Mesenchymal stem cell (in vitro differentiated cells and primary cell): Measurements from ENCODE around the gene PTPRU.

Source experiments
- DNase-seq: peaks from one replicate; pipeline ENCODE4 v3.0.0-alpha.2; 2013
- H2AFZ ChIP-seq: one replicate; pipeline ENCODE4 v1.6.1; 2013; ENCODE audit warnings: low read depth, mild to moderate bottlenecking, control low read depth, inconsistent platforms, low read length, moderate library complexity
- H2AK5ac ChIP-seq: 2 replicates; pipeline ENCODE4 v1.6.1; 2013; ENCODE audit warnings: low read length, moderate library complexity, mild to moderate bottlenecking, inconsistent platforms; ENCODE audit not compliant: severe bottlenecking
- H2BK120ac ChIP-seq: one replicate; pipeline ENCODE4 v1.6.1; 2013; ENCODE audit warnings: low read depth, mild to moderate bottlenecking, inconsistent platforms, low read length, moderate library complexity
- H2BK12ac ChIP-seq, 2 experiments: one replicate each; pipeline ENCODE4 v1.6.1; 2013; ENCODE audit warnings: inconsistent platforms in 2 of 2, low read length in 2 of 2, mild to moderate bottlenecking in 2 of 2, moderate library complexity in 2 of 2, control low read depth in 1 of 2
- H2BK15ac ChIP-seq: one replicate; pipeline ENCODE4 v1.6.1; 2013; ENCODE audit warnings: mild to moderate bottlenecking, low read depth, inconsistent platforms; ENCODE audit not compliant: poor library complexity, severe bottlenecking
- H2BK5ac ChIP-seq: 2 replicates; pipeline ENCODE4 v1.6.1; 2013; ENCODE audit warnings: low read depth, mild to moderate bottlenecking, low read length, control low read depth, inconsistent platforms; ENCODE audit not compliant: poor library complexity, severe bottlenecking
- H3K14ac ChIP-seq, 2 experiments: one replicate each; pipeline ENCODE4 v1.6.1; 2013; ENCODE audit warnings: inconsistent platforms in 2 of 2, low read length in 2 of 2, control low read depth in 1 of 2, mild to moderate bottlenecking in 1 of 2, moderate library complexity in 1 of 2
- H3K18ac ChIP-seq, 2 experiments: one replicate each; pipeline ENCODE4 v1.6.1; 2013; ENCODE audit warnings: inconsistent platforms in 2 of 2, low read length in 2 of 2, control low read depth in 1 of 2, low read depth in 1 of 2, mild to moderate bottlenecking in 1 of 2
- H3K23ac ChIP-seq, 2 experiments: one replicate each; pipeline ENCODE4 v1.6.1; 2013; ENCODE audit warnings: inconsistent platforms in 2 of 2, low read length in 2 of 2, mild to moderate bottlenecking in 2 of 2, moderate library complexity in 2 of 2, control low read depth in 1 of 2
- H3K27ac ChIP-seq: 2 replicates; pipeline ENCODE4 v1.5.1; 2013; ENCODE audit warnings: mild to moderate bottlenecking, moderate library complexity, low read length, control low read depth, inconsistent platforms; ENCODE audit not compliant: poor library complexity, severe bottlenecking
- H3K27me3 ChIP-seq, 2 experiments: 2 replicates each; pipeline versions ENCODE4 v1.6.1 to v1.7.0; 2013; ENCODE audit warnings: low read length in 2 of 2, mild to moderate bottlenecking in 2 of 2, moderate library complexity in 2 of 2, control low read depth in 1 of 2, inconsistent platforms in 1 of 2; ENCODE audit not compliant: control insufficient read depth in 1 of 2, insufficient read depth in 1 of 2
- H3K36me3 ChIP-seq, 2 experiments: 2 replicates each; pipeline versions ENCODE4 v1.6.1 to v1.7.0; 2013; ENCODE audit warnings: low read length in 2 of 2, control low read depth in 1 of 2, inconsistent platforms in 1 of 2, low read depth in 1 of 2, mild to moderate bottlenecking in 1 of 2; ENCODE audit not compliant: insufficient read depth in 2 of 2, control insufficient read depth in 1 of 2
- H3K4ac ChIP-seq, 2 experiments: one replicate each; pipeline ENCODE4 v1.6.1; 2013; ENCODE audit warnings: inconsistent platforms in 2 of 2, low read length in 2 of 2, mild to moderate bottlenecking in 2 of 2, moderate library complexity in 2 of 2, control low read depth in 1 of 2, low read depth in 1 of 2
- H3K4me1 ChIP-seq: 2 replicates; pipeline ENCODE4 v1.6.1; 2013; ENCODE audit warnings: low read depth, low read length, control low read depth; ENCODE audit not compliant: control insufficient read depth, insufficient read depth
- H3K4me2 ChIP-seq: 2 replicates; pipeline ENCODE4 v1.6.1; 2013; ENCODE audit warnings: low read length, mild to moderate bottlenecking, inconsistent platforms; ENCODE audit not compliant: poor library complexity, severe bottlenecking
- H3K4me3 ChIP-seq, 2 experiments: 2 replicates each; pipeline versions ENCODE4 v1.5.1 to v1.7.0; 2013; ENCODE audit warnings: low read length in 2 of 2, mild to moderate bottlenecking in 2 of 2, control low read depth in 1 of 2, low read depth in 1 of 2; ENCODE audit not compliant: insufficient read depth in 1 of 2
- H3K79me1 ChIP-seq: replicated peaks from 2 replicates; pipeline ENCODE4 v1.6.1; 2013; ENCODE audit warnings: mild to moderate bottlenecking, control low read depth, low read length, inconsistent platforms; ENCODE audit not compliant: poor library complexity, severe bottlenecking
- H3K9ac ChIP-seq: 2 replicates; pipeline ENCODE4 v1.7.0; 2013; ENCODE audit warnings: mild to moderate bottlenecking, low read length, moderate library complexity
- H3K9me3 ChIP-seq: 2 replicates; pipeline ENCODE4 v1.7.0; 2013; ENCODE audit warnings: mild to moderate bottlenecking, low read length; ENCODE audit not compliant: control insufficient read depth
- H4K8ac ChIP-seq: one replicate; pipeline ENCODE4 v1.6.1; 2013; ENCODE audit warnings: inconsistent platforms, mild to moderate bottlenecking, low read length, moderate library complexity
- H4K91ac ChIP-seq: one replicate; pipeline ENCODE4 v1.6.1; 2013; ENCODE audit warnings: mild to moderate bottlenecking, low read length, inconsistent platforms
- WGBS: methylation state at CpG from one replicate; pipeline ENCODE4 v1.1.7; 2013; ENCODE audit warnings: mixed read lengths; 5-methylcytosine and 5-hydroxymethylcytosine counted together

The PTPRU gene

DNA sequence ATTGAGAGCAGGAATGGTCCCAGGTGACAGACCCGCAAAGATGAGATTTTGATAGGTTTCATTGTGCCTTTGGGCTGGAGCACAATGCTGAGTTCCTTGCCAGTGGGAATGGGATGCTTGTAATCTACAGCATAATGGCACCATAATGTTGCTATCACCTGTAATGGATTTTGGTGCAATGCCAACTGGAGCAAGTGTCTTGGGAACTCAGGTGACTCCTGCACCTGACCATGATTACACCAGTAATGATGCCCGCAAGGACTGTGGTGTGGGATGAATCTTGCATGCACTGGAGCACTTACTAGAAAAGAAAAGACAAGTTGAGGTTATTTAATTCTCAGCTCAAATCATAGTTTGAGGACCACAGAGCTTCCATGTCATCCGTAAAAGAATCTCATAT lies 96.7 kb downstream of the PTPRU start:
- Histone ChIP-seq H3K4me3 (no peak overlapping the region), H3K79me1 (no peaks in the 10 kb centered on the region), H3K9me3 (no peaks in the 10 kb centered on the region), H2BK12ac (no peak overlapping the region), H2BK15ac (no peak overlapping the region), H4K91ac (no peak overlapping the region), H4K8ac (no peak overlapping the region), H3K27me3 (peaks cover 33 to 53% of the 10 kb centered on the region in 2 experiments), H3K4me1 (no peaks in the 10 kb centered on the region), H3K18ac (no peak overlapping the region), H3K9ac (no peak overlapping the region), H3K23ac (no peak overlapping the region), H3K14ac (no peak overlapping the region), H2AFZ (no peak overlapping the region), H2BK5ac (no peak overlapping the region), H3K4ac (no peak overlapping the region), H2AK5ac (no peak overlapping the region), H3K36me3 (peaks cover 2 to 6% of the 10 kb centered on the region in 2 experiments), H3K27ac (no peak overlapping the region), H2BK120ac (no peak overlapping the region), H3K4me2 (no peak overlapping the region)
- 94% methylated on average over 2 of the region's 3 CpGs for WGBS
- no peak for DNase-seq

DNA sequence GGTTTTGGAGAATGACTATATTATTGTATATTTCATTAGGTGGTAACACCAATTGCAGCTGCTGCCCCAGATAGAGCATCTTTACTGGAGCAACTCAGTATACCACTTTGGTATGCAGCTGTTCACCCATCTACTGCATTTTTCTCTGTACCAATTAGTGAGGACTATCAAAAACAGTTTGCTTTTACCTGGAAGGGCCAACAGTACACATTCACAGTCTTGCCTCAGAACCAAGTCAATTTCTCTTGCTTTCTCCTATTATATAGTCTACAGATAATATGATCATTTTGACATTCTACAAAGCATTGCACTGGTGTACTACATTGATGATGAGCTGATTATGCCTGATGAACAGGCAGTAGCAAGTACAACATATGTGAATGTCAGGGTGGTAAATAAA lies 99.3 kb downstream of the PTPRU start:
- H3K4me3 ChIP-seq = no peak overlapping the region
- H2BK120ac ChIP-seq = no peak overlapping the region
- no peak overlapping the region for H2AK5ac ChIP-seq
- DNase-seq = no peak
- H3K9me3 ChIP-seq = no peaks in the 10 kb centered on the region
- H3K4me1 ChIP-seq = no peaks in the 10 kb centered on the region
- no peak overlapping the region for H3K23ac ChIP-seq
- no peak overlapping the region for H3K4me2 ChIP-seq
- H4K91ac ChIP-seq = no peak overlapping the region
- peaks cover 44 to 58% of the 10 kb centered on the region in 2 experiments for H3K27me3 ChIP-seq
- H3K18ac ChIP-seq = no peak overlapping the region
- H3K9ac ChIP-seq = no peak overlapping the region
- H3K79me1 ChIP-seq = no peaks in the 10 kb centered on the region
- no peaks in the 10 kb centered on the region for H3K36me3 ChIP-seq
- no peak overlapping the region for H2BK15ac ChIP-seq
- no peak overlapping the region for H2BK5ac ChIP-seq
- H3K14ac ChIP-seq = no peak overlapping the region
- H3K27ac ChIP-seq = no peak overlapping the region
- no peak overlapping the region for H3K4ac ChIP-seq
- H2AFZ ChIP-seq = no peak overlapping the region
- H2BK12ac ChIP-seq = no peak overlapping the region
- H4K8ac ChIP-seq = no peak overlapping the region

DNA sequence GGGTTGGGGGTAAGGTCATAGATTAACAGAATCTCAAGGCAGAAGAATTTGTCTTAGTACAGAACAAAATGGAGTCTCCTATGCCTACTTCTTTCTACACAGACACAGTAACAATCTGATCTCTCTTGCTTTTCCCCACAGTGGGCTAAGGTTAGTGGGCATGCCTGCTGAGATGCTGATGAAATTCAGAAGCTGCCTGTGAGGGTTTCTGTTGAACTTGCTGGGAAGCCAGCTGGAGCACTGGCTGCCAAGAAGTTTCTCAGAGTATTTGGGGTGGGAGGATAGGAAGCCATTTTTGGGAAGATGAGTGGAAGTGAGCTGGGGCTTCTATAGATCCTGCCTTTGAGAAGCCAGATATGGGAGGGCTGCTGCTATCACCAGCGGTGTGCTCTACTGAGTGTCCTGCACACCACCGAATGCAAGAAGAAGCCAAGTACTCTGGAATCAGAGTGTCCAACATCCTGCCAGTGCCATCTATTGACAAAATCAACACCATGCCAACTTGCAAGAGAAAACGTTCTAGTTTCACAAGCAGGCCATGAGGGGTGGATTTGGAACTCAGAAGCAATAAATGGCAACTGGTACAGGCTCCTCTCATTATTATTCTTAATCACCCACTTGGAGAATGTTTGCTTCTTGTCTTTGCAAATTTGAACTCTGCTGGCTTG lies 102.7 kb downstream of the PTPRU start:
- no peak overlapping the region for H2BK12ac ChIP-seq
- H3K36me3 ChIP-seq = no peaks in the 10 kb centered on the region
- no peak overlapping the region for H3K4ac ChIP-seq
- H3K4me2 ChIP-seq = no peak overlapping the region
- peaks cover 68 to 69% of the 10 kb centered on the region in 2 experiments for H3K27me3 ChIP-seq
- DNase-seq = no peak
- no peak overlapping the region for H4K91ac ChIP-seq
- H2BK5ac ChIP-seq = no peak overlapping the region
- no peak overlapping the region for H2AK5ac ChIP-seq
- 72% methylated on average over 3 of the region's 3 CpGs for whole genome bisulfite sequencing
- no peak overlapping the region for H3K9ac ChIP-seq
- no peak overlapping the region for H3K18ac ChIP-seq
- no peak overlapping the region for H2BK120ac ChIP-seq
- no peak overlapping the region for H3K4me3 ChIP-seq
- no peaks in the 10 kb centered on the region for H3K79me1 ChIP-seq
- H3K9me3 ChIP-seq = no peaks in the 10 kb centered on the region
- H4K8ac ChIP-seq = no peak overlapping the region
- no peak overlapping the region for H2BK15ac ChIP-seq
- H3K27ac ChIP-seq = no peak overlapping the region
- no peak overlapping the region for H3K23ac ChIP-seq
- no peak overlapping the region for H3K14ac ChIP-seq
- H2AFZ ChIP-seq = no peak overlapping the region
- H3K4me1 ChIP-seq = no peaks in the 10 kb centered on the region

DNA sequence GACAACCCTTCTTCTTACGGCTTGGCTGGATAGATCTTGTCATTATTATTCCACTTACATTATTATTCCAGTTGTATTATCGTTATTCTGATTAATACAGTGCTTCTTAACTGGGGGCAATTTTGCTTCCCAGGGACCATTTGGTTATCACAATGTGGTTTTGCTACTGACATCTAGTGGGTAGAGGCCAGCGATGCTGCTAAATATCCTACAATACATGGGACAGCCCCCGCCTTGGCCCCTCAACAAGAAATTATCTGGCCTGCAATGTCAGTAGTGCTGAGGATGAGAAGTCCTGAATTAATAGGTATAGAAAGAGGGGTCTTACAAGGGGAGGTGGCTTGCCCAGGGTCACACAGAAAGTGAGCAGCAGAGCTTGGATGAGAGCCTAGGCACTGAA lies 105.6 kb downstream of the PTPRU start:
- no peak overlapping the region for H3K4me3 ChIP-seq
- no peaks in the 10 kb centered on the region for H3K36me3 ChIP-seq
- no peak overlapping the region for H2AFZ ChIP-seq
- no peak for DNase-seq
- H3K9ac ChIP-seq = no peak overlapping the region
- peak overlapping the region; percentile 36 for H2AK5ac ChIP-seq
- no peak overlapping the region for H2BK15ac ChIP-seq
- no peak overlapping the region for H2BK12ac ChIP-seq
- H3K9me3 ChIP-seq = no peaks in the 10 kb centered on the region
- H3K4me1 ChIP-seq = no peaks in the 10 kb centered on the region
- H3K18ac ChIP-seq = no peak overlapping the region
- H3K23ac ChIP-seq = no peak overlapping the region
- H3K4me2 ChIP-seq = no peak overlapping the region
- H3K79me1 ChIP-seq = no peaks in the 10 kb centered on the region
- no peak overlapping the region for H3K27ac ChIP-seq
- no peak overlapping the region for H2BK5ac ChIP-seq
- no peak overlapping the region for H3K4ac ChIP-seq
- no peak overlapping the region for H2BK120ac ChIP-seq
- H3K27me3 ChIP-seq = peaks cover 61 to 64% of the 10 kb centered on the region in 2 experiments
- no peak overlapping the region for H4K8ac ChIP-seq
- WGBS = 58% methylated on average over 3 of the region's 4 CpGs
- no peak overlapping the region for H4K91ac ChIP-seq
- H3K14ac ChIP-seq = no peak overlapping the region
